A549 (cell line): ENCODE data around the gene MGRN1. TPM values are rescaled to one million over a fixed set of nuclear protein-coding genes. Genes with fewer than 3 reads are reported as not detected.

Experiments used
- ATAC-seq, 2 experiments: fragments of 200-7000 bp in 1 of 2; fragments of >200 bp in 1 of 2; cut with Nextera tagmentation in 1 of 2; cut with Tn5 transposase in 1 of 2; 3 replicates each; pipeline versions ENCODE4 v1.8.0 to v1.9.1; 2018 to 2020; ENCODE audit warnings: mild to moderate bottlenecking in 1 of 2, moderate library complexity in 1 of 2
- CTCF ChIA-PET: fragments of 300-600 bp; sonication (Branson Sonifier 250); formaldehyde crosslinking; extraction: SDS; loops from one replicate; lab custom pipeline; 2021; ENCODE audit warnings: antibody characterized with exemption, inconsistent platforms; lab: Yijun Ruan, JAX
- POLR2A ChIA-PET: fragments of 350-600 bp; formaldehyde crosslinking; extraction: SDS; loops from one replicate; lab custom pipeline; 2021; ENCODE audit warnings: antibody characterized with exemption, inconsistent platforms; lab: Yijun Ruan, JAX
- DNase-seq, 2 experiments: peaks; one replicate each; pipeline versions ENCODE4 v3.0.0 to v3.0.0-alpha.2; 2011 to 2016; ENCODE audit warnings: low read depth in 1 of 2, low spot score in 1 of 2
- FAIRE-seq: peaks from 2 replicates; lab custom pipeline; 2011; peaks lifted over from hg19 to GRCh38; lab: Jason Lieb, UNC
- H3K27ac ChIP-seq, 2 experiments: fragments of >200 bp; sonication (Bioruptor Twin); formaldehyde crosslinking; 3 replicates each; pipeline ENCODE4 v1.5.1; 2016 to 2017
- H3K4me1 ChIP-seq: fragments of >200 bp; sonication (Bioruptor Twin); formaldehyde crosslinking; 3 replicates; pipeline ENCODE4 v1.6.1; 2016
- H3K4me2 ChIP-seq: fragments of >200 bp; sonication (Bioruptor Twin); formaldehyde crosslinking; 3 replicates; pipeline ENCODE4 v1.6.1; 2016
- H3K4me3 ChIP-seq: fragments of >200 bp; sonication (Bioruptor Twin); formaldehyde crosslinking; 3 replicates; pipeline ENCODE4 v1.5.1; 2016
- H3K9me3 ChIP-seq: fragments of >200 bp; sonication (Bioruptor Twin); formaldehyde crosslinking; 3 replicates; pipeline ENCODE4 v1.6.1; 2016
- CHD2 ChIP-seq: fragments of 150-350 bp; IDR thresholded peaks from 2 replicates; pipeline ENCODE4 v1.6.1; 2014; ENCODE audit warnings: low read length; ENCODE audit not compliant: partially characterized antibody
- EHF ChIP-seq: fragments of 250-450 bp; sonication (Bioruptor Pico); IDR thresholded peaks from 2 replicates; pipeline ENCODE4 v1.5.0; 2020; ENCODE audit warnings: mild to moderate bottlenecking
- FOSB ChIP-seq: fragments of 250-450 bp; sonication (Bioruptor Pico); IDR thresholded peaks from 2 replicates; pipeline ENCODE4 v1.5.0; 2020; ENCODE audit warnings: mild to moderate bottlenecking, moderate library complexity
- FOSL2 ChIP-seq, 2 experiments: fragments of 450-650 bp in 1 of 2; fragments of >200 bp in 1 of 2; sonication (Bioruptor Twin) in 1 of 2; formaldehyde crosslinking; IDR thresholded peaks; 2 replicates each; pipeline versions ENCODE4 v1.5.0 to v1.6.1; 2016 to 2020; ENCODE audit warnings: mild to moderate bottlenecking in 1 of 2, moderate library complexity in 1 of 2
- FOXS1 ChIP-seq: fragments of 250-450 bp; sonication (Bioruptor Pico); IDR thresholded peaks from 2 replicates; pipeline ENCODE4 v1.5.0; 2020; ENCODE audit warnings: mild to moderate bottlenecking, moderate library complexity
- GATA3 ChIP-seq: IDR thresholded peaks from 2 replicates; pipeline ENCODE4 v1.6.1; 2012; ENCODE audit warnings: borderline replicate concordance
- HEYL ChIP-seq: fragments of 250-450 bp; sonication (Bioruptor Pico); IDR thresholded peaks from 2 replicates; pipeline ENCODE4 v1.8.0; 2021; ENCODE audit warnings: mild to moderate bottlenecking, moderate library complexity
- HOXA7 ChIP-seq: fragments of 250-450 bp; sonication (Bioruptor Pico); IDR thresholded peaks from 2 replicates; pipeline ENCODE4 v1.5.0; 2020; ENCODE audit warnings: mild to moderate bottlenecking, moderate library complexity
- HOXB13 ChIP-seq: fragments of 250-450 bp; sonication (Bioruptor Pico); IDR thresholded peaks from 2 replicates; pipeline ENCODE4 v1.5.0; 2020; ENCODE audit warnings: low read depth, mild to moderate bottlenecking, moderate library complexity
- HOXB5 ChIP-seq: fragments of 250-450 bp; sonication (Bioruptor Pico); IDR thresholded peaks from 2 replicates; pipeline ENCODE4 v1.5.0; 2020; ENCODE audit warnings: mild to moderate bottlenecking, moderate library complexity
- KDM1A ChIP-seq: fragments of 200-600 bp; sonication (generic); IDR thresholded peaks from 2 replicates; pipeline ENCODE4 v1.6.1; 2016; ENCODE audit warnings: low read depth, mild to moderate bottlenecking
- MYC ChIP-seq: IDR thresholded peaks from 2 replicates; pipeline ENCODE4 v1.6.1; 2012; ENCODE audit warnings: mild to moderate bottlenecking, inconsistent platforms, low read length, improper control_type of control experiment, borderline replicate concordance
- POLR2AphosphoS2 ChIP-seq: conservative IDR thresholded peaks from 2 replicates; pipeline ENCODE4 v1.6.1; 2012; ENCODE audit warnings: low read length, improper control_type of control experiment, inconsistent platforms
- RAD21 ChIP-seq, 2 experiments: fragments of >200 bp in 1 of 2; sonication (Bioruptor Twin) in 1 of 2; formaldehyde crosslinking in 1 of 2; IDR thresholded peaks in 1 of 2; conservative IDR thresholded peaks in 1 of 2; 2 replicates in 1 of 2; 3 replicates in 1 of 2; pipeline ENCODE4 v1.6.1; 2012 to 2018; ENCODE audit warnings: inconsistent platforms in 1 of 2
- RARB ChIP-seq: fragments of 250-450 bp; sonication (Bioruptor Pico); IDR thresholded peaks from 2 replicates; pipeline ENCODE4 v1.8.0; 2021; ENCODE audit warnings: mild to moderate bottlenecking, moderate library complexity
- RNF2 ChIP-seq: fragments of 200-600 bp; sonication (generic); IDR thresholded peaks from 2 replicates; pipeline ENCODE4 v1.6.1; 2016; ENCODE audit warnings: low read depth, mild to moderate bottlenecking, antibody characterized with exemption, moderate library complexity, borderline replicate concordance
- TFCP2L1 ChIP-seq: fragments of 250-450 bp; sonication (Bioruptor Pico); IDR thresholded peaks from 2 replicates; pipeline ENCODE4 v1.5.0; 2021; ENCODE audit warnings: mild to moderate bottlenecking
- TP53 ChIP-seq: fragments of 250-450 bp; sonication (Bioruptor Pico); IDR thresholded peaks from 2 replicates; pipeline ENCODE4 v1.5.0; 2021; ENCODE audit warnings: mild to moderate bottlenecking, moderate library complexity
- ZC3H11A ChIP-seq: fragments of 450-650 bp; IDR thresholded peaks from 2 replicates; pipeline ENCODE4 v1.6.1; 2014; ENCODE audit warnings: antibody characterized with exemption, mild to moderate bottlenecking
- ZNF302 ChIP-seq: fragments of 250-450 bp; sonication (Bioruptor Pico); IDR thresholded peaks from 2 replicates; pipeline ENCODE4 v1.9.0; 2021; ENCODE audit warnings: inconsistent platforms, mild to moderate bottlenecking, moderate library complexity
- ZSCAN20 ChIP-seq: fragments of 250-450 bp; sonication (Bioruptor Pico); IDR thresholded peaks from 2 replicates; pipeline ENCODE4 v1.8.0; 2022; ENCODE audit warnings: mild to moderate bottlenecking, moderate library complexity
- WGBS: methylation state at CpG from one replicate; pipeline ENCODE4 v1.1.6; 2017; ENCODE audit errors: missing lambda C conversion rate; 5-methylcytosine and 5-hydroxymethylcytosine counted together
- polyA plus RNA-seq, 4 experiments: library from polyadenylated mRNA; depleted of rRNA in 3 of 4; stranded (reverse); fragments of >200 nt; fragmentation: RNase III in 1 of 4; extraction: RNeasy Plus Mini Kit Qiagen cat#74134 plus additional on column Dnase treatment in 1 of 4; gene quantifications; 2 replicates in 3 of 4; 3 replicates in 1 of 4; pipeline ENCODE4 v1.2.3, GENCODE V29; 2011 to 2017
- TF ChIP-seq, protein P1 (sequence below): fragments of >200 bp; sonication (Bioruptor Twin); formaldehyde crosslinking; IDR thresholded peaks from 2 replicates; pipeline ENCODE4 v1.6.1; 2016
- TF ChIP-seq, protein P2 (sequence below): fragments of 150-350 bp; IDR thresholded peaks from 2 replicates; pipeline ENCODE4 v1.6.1; 2014; ENCODE audit warnings: low read depth, mild to moderate bottlenecking, low read length
- TF ChIP-seq, protein P3 (sequence below): IDR thresholded peaks from 2 replicates; pipeline ENCODE4 v1.6.1; 2012; ENCODE audit warnings: low read depth, borderline replicate concordance
- TF ChIP-seq, protein P4 (sequence below): fragments of >200 bp; sonication (Bioruptor Twin); formaldehyde crosslinking; IDR thresholded peaks from 3 replicates; pipeline ENCODE4 v1.6.1; 2016

Gene MGRN1
- polyA plus RNA-seq, 2 of the 4 experiments (the other 2 are of a cell fraction), result 4.3 to 29.9 TPM

DNA sequence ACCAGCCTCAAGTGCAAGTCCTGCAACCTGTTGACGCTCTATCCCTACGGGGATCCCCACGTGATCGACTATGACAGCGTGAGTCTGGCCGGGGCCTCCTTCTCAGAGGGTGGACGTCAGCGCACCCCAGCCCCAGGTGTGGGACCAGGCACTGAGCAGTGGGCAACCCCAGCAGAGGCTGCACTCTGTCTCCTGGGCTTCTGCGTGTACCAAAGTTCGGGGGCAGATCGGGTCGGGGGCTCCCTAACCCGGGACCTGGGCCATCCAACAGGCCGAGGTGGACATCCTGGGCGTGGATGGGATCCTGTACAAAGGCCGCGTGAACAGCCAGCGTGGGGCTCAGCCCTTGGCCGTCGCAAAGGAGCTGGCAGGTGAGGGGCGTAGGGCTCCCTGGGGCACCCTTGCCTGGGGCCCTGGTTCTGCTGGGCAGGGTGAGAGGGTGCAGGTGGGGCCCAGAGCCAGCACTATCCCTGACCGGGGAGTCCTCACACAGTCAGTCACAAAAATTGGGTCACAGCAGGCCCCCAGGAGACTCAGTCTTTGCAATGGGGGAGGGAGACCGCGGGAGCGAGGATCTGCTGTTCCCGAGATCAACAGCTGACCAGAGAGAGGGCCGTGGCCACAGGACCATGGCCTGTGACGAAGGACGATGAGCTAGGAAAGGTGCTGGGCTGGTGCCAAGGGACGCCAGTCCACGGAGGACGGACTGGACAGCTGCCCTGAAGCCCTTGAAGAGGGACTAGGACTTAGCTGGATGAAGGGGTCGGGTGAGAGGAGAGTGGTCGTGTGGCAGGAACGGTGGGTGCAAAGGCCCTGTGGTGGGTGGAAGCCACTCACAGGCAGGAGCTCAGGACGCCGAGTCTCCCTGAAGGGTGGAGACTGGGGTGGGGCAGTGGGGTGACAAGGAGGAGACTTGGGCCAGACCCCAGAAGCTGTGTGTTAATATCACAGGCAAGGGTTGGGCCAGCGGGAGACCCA is 29.9 kb upstream of the MGRN1 start:
- no peaks in the 10 kb centered on the region for H3K9me3 ChIP-seq
- 69% methylated on average over 32 of the region's 38 CpGs for WGBS
- CTCF ChIA-PET, result interaction anchor here (0.6 to 4.3 kb wide), 10 partner anchors 8 to 361 kb away, joined by 3 to 44 read pairs (median 4); partner anchors contain the start of gene MGRN1
- no peak overlapping the region for H3K4me2 ChIP-seq
- POLR2A ChIA-PET, result interaction anchor here (0.7 kb wide), 1 partner anchor 22 kb away, joined by 3 read pairs; no protein-coding TSS in a partner anchor
- 0 out of 3 replicates have a peak, but pooled peaks cover 6% of the 10 kb centered on the region for H3K4me1 ChIP-seq
- ATAC-seq (no peak), DNase-seq (no peak), FAIRE-seq (no peak)
- H3K4me3 ChIP-seq, result no peak overlapping the region
- TF ChIP-seq ZSCAN20 (CRISPR knock-in tag) (no peak), EHF (CRISPR knock-in tag) (no peak), RNF2 (no peak), MYC (no peak), ZNF302 (CRISPR knock-in tag) (no peak), RAD21 (conservative IDR thresholded peaks at IDR 0.05 in 1 of 2, IDR thresholded peaks at IDR 0.05 in 1 of 2) (no peak), ZC3H11A (no peak), GATA3 (no peak), HOXB13 (CRISPR knock-in tag) (no peak), FOSL2 (IDR thresholded peaks at IDR 0.05) (no peak), FOSL2 (CRISPR knock-in tag; IDR thresholded peaks at IDR 0.05) (no peak), FOSB (CRISPR knock-in tag) (no peak)
- H3K27ac ChIP-seq, result no peak overlapping the region

DNA sequence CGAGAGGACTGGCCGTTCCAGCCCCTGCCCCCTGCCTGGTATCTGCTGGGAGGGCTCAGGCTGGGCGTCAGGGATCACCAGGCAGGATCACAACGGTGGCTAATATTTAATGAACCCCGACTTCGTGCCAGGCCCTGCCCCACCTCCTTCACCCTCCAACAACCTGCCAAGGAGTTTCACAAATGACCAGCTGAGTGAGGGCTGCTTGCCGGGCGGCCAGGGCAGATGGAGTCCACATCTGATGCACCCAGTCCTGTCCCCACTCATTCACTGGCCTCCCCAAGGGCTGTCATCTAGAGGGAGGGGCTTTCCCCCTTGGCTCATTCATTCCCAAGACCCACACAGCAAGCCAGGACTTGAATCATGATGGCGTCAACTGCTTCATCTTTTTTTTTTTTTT is 27.5 kb upstream of the MGRN1 start:
- H3K9me3 ChIP-seq, result no peaks in the 10 kb centered on the region
- 0 out of 3 replicates have a peak, but pooled peaks cover 6% of the 10 kb centered on the region for H3K4me1 ChIP-seq
- no peak overlapping the region for H3K4me3 ChIP-seq
- no peak for ATAC-seq
- no peak overlapping the region for H3K27ac ChIP-seq
- TF ChIP-seq, protein P1, sequence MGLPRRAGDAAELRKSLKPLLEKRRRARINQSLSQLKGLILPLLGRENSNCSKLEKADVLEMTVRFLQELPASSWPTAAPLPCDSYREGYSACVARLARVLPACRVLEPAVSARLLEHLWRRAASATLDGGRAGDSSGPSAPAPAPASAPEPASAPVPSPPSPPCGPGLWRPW, result no peak
- TF ChIP-seq CHD2 (no peak), POLR2AphosphoS2 (no peak), RNF2 (no peak), RAD21 (conservative IDR thresholded peaks at IDR 0.05 in 1 of 2, IDR thresholded peaks at IDR 0.05 in 1 of 2) (no peak), HEYL (no peak)
- TF ChIP-seq, protein P2, sequence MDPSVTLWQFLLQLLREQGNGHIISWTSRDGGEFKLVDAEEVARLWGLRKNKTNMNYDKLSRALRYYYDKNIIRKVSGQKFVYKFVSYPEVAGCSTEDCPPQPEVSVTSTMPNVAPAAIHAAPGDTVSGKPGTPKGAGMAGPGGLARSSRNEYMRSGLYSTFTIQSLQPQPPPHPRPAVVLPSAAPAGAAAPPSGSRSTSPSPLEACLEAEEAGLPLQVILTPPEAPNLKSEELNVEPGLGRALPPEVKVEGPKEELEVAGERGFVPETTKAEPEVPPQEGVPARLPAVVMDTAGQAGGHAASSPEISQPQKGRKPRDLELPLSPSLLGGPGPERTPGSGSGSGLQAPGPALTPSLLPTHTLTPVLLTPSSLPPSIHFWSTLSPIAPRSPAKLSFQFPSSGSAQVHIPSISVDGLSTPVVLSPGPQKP, result no peak
- TF ChIP-seq, all 56 proteins: peak for 0
- ChIA-PET CTCF (interaction anchor here (4.3 kb wide), 1 partner anchor 11 kb away, joined by 44 read pairs; no protein-coding TSS in a partner anchor), POLR2A (no interaction called here)
- DNase-seq, result no peak
- no peak for FAIRE-seq
- peak overlapping the region; percentile 14; the same call in 1 of the 3 replicates for H3K4me2 ChIP-seq
- WGBS, result 27% methylated on average over 9 of the region's 9 CpGs

DNA sequence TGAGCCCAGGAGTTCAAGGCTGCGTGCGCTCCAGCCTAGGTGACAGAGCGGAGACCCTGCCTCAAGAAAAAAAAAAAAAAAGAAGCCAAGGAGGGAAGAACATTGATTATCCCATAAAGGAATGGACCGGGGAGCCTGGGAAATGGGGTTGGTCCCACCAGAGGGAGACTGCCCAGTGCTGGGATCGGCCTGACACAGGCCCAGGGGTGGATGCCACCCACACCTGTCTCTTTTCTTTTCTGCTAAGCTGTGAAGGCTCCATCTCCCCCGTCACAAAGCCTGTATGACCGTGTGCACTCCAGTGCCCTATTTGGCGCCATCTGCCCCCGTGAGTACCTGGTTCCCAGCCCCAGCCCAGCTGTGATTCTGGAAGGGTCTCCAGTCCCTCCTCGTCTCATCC is 25.6 kb upstream of the MGRN1 start:
- POLR2A ChIA-PET, result no interaction called here
- no peak for TF ChIP-seq TP53 (CRISPR knock-in tag)
- TF ChIP-seq RARB (CRISPR knock-in tag), result no peak
- TF ChIP-seq FOXS1 (CRISPR knock-in tag), result no peak
- TF ChIP-seq, protein P3, sequence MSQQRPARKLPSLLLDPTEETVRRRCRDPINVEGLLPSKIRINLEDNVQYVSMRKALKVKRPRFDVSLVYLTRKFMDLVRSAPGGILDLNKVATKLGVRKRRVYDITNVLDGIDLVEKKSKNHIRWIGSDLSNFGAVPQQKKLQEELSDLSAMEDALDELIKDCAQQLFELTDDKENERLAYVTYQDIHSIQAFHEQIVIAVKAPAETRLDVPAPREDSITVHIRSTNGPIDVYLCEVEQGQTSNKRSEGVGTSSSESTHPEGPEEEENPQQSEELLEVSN, result no peak
- TF ChIP-seq TFCP2L1 (CRISPR knock-in tag), result no peak
- TF ChIP-seq, protein P4, sequence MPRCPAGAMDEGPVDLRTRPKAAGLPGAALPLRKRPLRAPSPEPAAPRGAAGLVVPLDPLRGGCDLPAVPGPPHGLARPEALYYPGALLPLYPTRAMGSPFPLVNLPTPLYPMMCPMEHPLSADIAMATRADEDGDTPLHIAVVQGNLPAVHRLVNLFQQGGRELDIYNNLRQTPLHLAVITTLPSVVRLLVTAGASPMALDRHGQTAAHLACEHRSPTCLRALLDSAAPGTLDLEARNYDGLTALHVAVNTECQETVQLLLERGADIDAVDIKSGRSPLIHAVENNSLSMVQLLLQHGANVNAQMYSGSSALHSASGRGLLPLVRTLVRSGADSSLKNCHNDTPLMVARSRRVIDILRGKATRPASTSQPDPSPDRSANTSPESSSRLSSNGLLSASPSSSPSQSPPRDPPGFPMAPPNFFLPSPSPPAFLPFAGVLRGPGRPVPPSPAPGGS, result no peak
- no peak for TF ChIP-seq HOXA7
- no peak for TF ChIP-seq FOSB (CRISPR knock-in tag)
- TF ChIP-seq ZNF302 (CRISPR knock-in tag), result no peak
- no peak for TF ChIP-seq HOXB5 (CRISPR knock-in tag)
- TF ChIP-seq, protein P2, result no peak
- TF ChIP-seq KDM1A, result no peak
- ATAC-seq (no peak), DNase-seq (no peak), FAIRE-seq (no peak)
- Histone ChIP-seq H3K27ac (no peak overlapping the region), H3K9me3 (no peaks in the 10 kb centered on the region), H3K4me1 (0 out of 3 replicates have a peak, but pooled peaks cover 6% of the 10 kb centered on the region), H3K4me3 (no peak overlapping the region), H3K4me2 (no peak overlapping the region)
- WGBS, result 85% methylated on average over 10 of the region's 10 CpGs
- CTCF ChIA-PET, result interaction anchor here (1.0 to 1.7 kb wide), 5 partner anchors 9 to 93 kb away, joined by 3 to 7 read pairs (median 4); no protein-coding TSS in a partner anchor
